PC-3 (cell line): Measurements from ENCODE around the gene SCLY. TPM values are rescaled to one million over a fixed set of nuclear protein-coding genes. Genes with fewer than 3 reads are reported as not detected.

ENCODE experiments used
- ATAC-seq: fragments of 200-7000 bp; cut with Tn5 transposase; 2 replicates; pipeline ENCODE4 v1.9.1; 2020; ENCODE audit warnings: mild to moderate bottlenecking, moderate library complexity
- BruUV-seq: library from RNA; stranded (reverse); fragments of 400-500 nt; replicated peaks from 2 replicates; lab custom pipeline; 2021; lab: Mats Ljungman, UMichigan
- CTCF ChIA-PET: fragments of 300-600 bp; sonication (Branson Sonifier 250); formaldehyde crosslinking; loops from one replicate; lab custom pipeline; 2022; ENCODE audit warnings: antibody characterized with exemption; lab: Charles Lee
- POLR2A ChIA-PET: fragments of 300-600 bp; sonication (Branson Sonifier 250); formaldehyde crosslinking; loops from one replicate; lab custom pipeline; 2022; ENCODE audit warnings: antibody characterized with exemption; ENCODE audit not compliant: unreplicated experiment; lab: Charles Lee
- DNase-seq: peaks from one replicate; pipeline ENCODE4 v3.0.0-alpha.2; 2015
- H2AFZ ChIP-seq: fragments of 300-600 bp; sonication (generic); 2 replicates; pipeline ENCODE4 v1.6.0; 2016; ENCODE audit warnings: antibody characterized with exemption, low read length
- H3F3A ChIP-seq: fragments of 300-600 bp; sonication (generic); one replicate; pipeline ENCODE4 v1.6.0; 2017; ENCODE audit warnings: antibody characterized with exemption, low read length, control low read depth, mild to moderate bottlenecking; ENCODE audit not compliant: unreplicated experiment
- H3K27ac ChIP-seq: fragments of 300-600 bp; sonication (generic); 2 replicates; pipeline ENCODE4 v1.5.1; 2016; ENCODE audit warnings: mild to moderate bottlenecking, low read length
- H3K27me3 ChIP-seq: fragments of 300-600 bp; sonication (generic); 2 replicates; pipeline ENCODE4 v1.6.1; 2016; ENCODE audit warnings: low read length, mixed read lengths
- H3K36me3 ChIP-seq: fragments of 300-600 bp; sonication (generic); 2 replicates; pipeline ENCODE4 v1.6.1; 2016; ENCODE audit warnings: low read depth, mixed run types, low read length, mixed read lengths
- H3K4me1 ChIP-seq: fragments of 300-600 bp; sonication (generic); 2 replicates; pipeline ENCODE4 v1.5.1; 2016; ENCODE audit warnings: low read length; ENCODE audit not compliant: insufficient read depth
- H3K4me2 ChIP-seq: fragments of 300-600 bp; sonication (generic); 2 replicates; pipeline ENCODE4 v1.6.0; 2016; ENCODE audit warnings: low read length
- H3K4me3 ChIP-seq: fragments of 300-600 bp; sonication (generic); 2 replicates; pipeline ENCODE4 v1.5.1; 2016; ENCODE audit warnings: mild to moderate bottlenecking, low read length, mixed read lengths
- H3K79me2 ChIP-seq: fragments of 300-600 bp; sonication (generic); 2 replicates; pipeline ENCODE4 v1.6.1; 2017; ENCODE audit warnings: low read length, mixed read lengths
- H3K9ac ChIP-seq: fragments of 300-600 bp; sonication (generic); 2 replicates; pipeline ENCODE4 v1.6.0; 2016; ENCODE audit warnings: mild to moderate bottlenecking, low read length
- H3K9me2 ChIP-seq: fragments of 300-600 bp; sonication (generic); replicated peaks from 2 replicates; pipeline ENCODE4 v1.6.1; 2016; ENCODE audit warnings: mixed run types, low read length, mixed read lengths
- H3K9me3 ChIP-seq: fragments of 300-600 bp; sonication (generic); 2 replicates; pipeline ENCODE4 v1.6.1; 2016; ENCODE audit warnings: low read length, mixed read lengths
- H4K20me1 ChIP-seq: fragments of 300-600 bp; sonication (generic); 2 replicates; pipeline ENCODE4 v1.6.1; 2016; ENCODE audit warnings: low read length, mixed read lengths
- CTCF ChIP-seq: fragments of 300-600 bp; sonication (generic); conservative IDR thresholded peaks from 2 replicates; pipeline ENCODE4 v1.5.1; 2017; ENCODE audit warnings: antibody characterized with exemption, low read depth, mild to moderate bottlenecking, low read length
- EZH2 ChIP-seq: fragments of 300-600 bp; sonication (generic); IDR thresholded peaks from one replicate; pipeline ENCODE4 v1.6.1; 2017; ENCODE audit warnings: antibody characterized with exemption, mild to moderate bottlenecking, low read length; ENCODE audit not compliant: unreplicated experiment
- EZH2phosphoT487 ChIP-seq: fragments of 300-600 bp; sonication (generic); IDR thresholded peaks from 2 replicates; pipeline ENCODE4 v1.6.1; 2018; ENCODE audit warnings: mild to moderate bottlenecking, antibody characterized with exemption, low read length, borderline replicate concordance
- intact Hi-C: fragments of 100-400 bp; cut with micrococcal nuclease; formaldehyde crosslinking; loops from 2 replicates; pipeline ENCODE4 v1.9.0; 2023
- total RNA-seq: library from RNA; depleted of rRNA; stranded (reverse); fragments of >200 nt; gene quantifications from 2 replicates; pipeline ENCODE4 v1.2.3, GENCODE V29; 2014

SCLY gene
- total RNA-seq, 1 experiment from 2014 or later = 23.1 TPM

GRCh38 chr2:238020816-238021215, 40.0 kb upstream of the SCLY start:
- Histone ChIP-seq H3K4me2 (no peak overlapping the region), H3K9me2 (no peaks in the 10 kb centered on the region), H3K36me3 (no peaks in the 10 kb centered on the region; the same call in 1 of the 2 replicates), H3F3A (no peaks in the 10 kb centered on the region), H3K9ac (no peak overlapping the region), H3K79me2 (no peaks in the 10 kb centered on the region), H3K9me3 (no peaks in the 10 kb centered on the region), H3K27me3 (no peaks in the 10 kb centered on the region), H3K4me3 (no peak overlapping the region), H4K20me1 (no peaks in the 10 kb centered on the region), H2AFZ (no peak overlapping the region), H3K27ac (no peak overlapping the region), H3K4me1 (no peaks in the 10 kb centered on the region; the same call in 1 of the 2 replicates)
- intact Hi-C loops = no loop called here
- BruUV-seq = no TSS peak
- ChIA-PET POLR2A (no interaction called here), CTCF (no interaction called here)
- no peak for DNase-seq
- ATAC-seq = no peak
- no peak for TF ChIP-seq CTCF
- TF ChIP-seq EZH2phosphoT487 = no peak
- TF ChIP-seq EZH2 = no peak

- Histone ChIP-seq H3K27ac (no peak overlapping the region), H3F3A (no peaks in the 10 kb centered on the region), H3K4me1 (no peaks in the 10 kb centered on the region; the same call in 1 of the 2 replicates), H3K9me3 (no peaks in the 10 kb centered on the region), H3K4me2 (no peak overlapping the region), H3K4me3 (no peak overlapping the region), H3K9me2 (no peaks in the 10 kb centered on the region), H3K36me3 (no peaks in the 10 kb centered on the region; the same call in 1 of the 2 replicates), H3K27me3 (no peaks in the 10 kb centered on the region), H3K79me2 (no peaks in the 10 kb centered on the region), H2AFZ (no peak overlapping the region), H3K9ac (no peak overlapping the region), H4K20me1 (no peaks in the 10 kb centered on the region)
- ATAC-seq (no peak), DNase-seq (peak; percentile 16)
- ChIA-PET CTCF (no interaction called here), POLR2A (no interaction called here)
- intact Hi-C loops = no loop called here
- BruUV-seq = no TSS peak
- TF ChIP-seq EZH2 (no peak), EZH2phosphoT487 (no peak)
Measured at GRCh38 chr2:238021327-238021726, 39.5 kb upstream of the SCLY start.

GRCh38 chr2:238022594-238023157, 38.1 kb upstream of the SCLY start:
- Histone ChIP-seq H3K9ac (no peak overlapping the region), H3K4me3 (no peak overlapping the region), H4K20me1 (no peaks in the 10 kb centered on the region), H3K9me2 (no peaks in the 10 kb centered on the region), H3F3A (no peaks in the 10 kb centered on the region), H3K27me3 (no peaks in the 10 kb centered on the region), H3K4me2 (no peak overlapping the region), H3K9me3 (no peaks in the 10 kb centered on the region), H2AFZ (no peak overlapping the region), H3K27ac (no peak overlapping the region), H3K79me2 (no peaks in the 10 kb centered on the region), H3K4me1 (no peaks in the 10 kb centered on the region; the same call in 1 of the 2 replicates), H3K36me3 (no peaks in the 10 kb centered on the region; the same call in 1 of the 2 replicates)
- TF ChIP-seq CTCF (no peak), EZH2phosphoT487 (no peak), EZH2 (no peak)
- no peak for ATAC-seq
- intact Hi-C loops = no loop called here
- DNase-seq = no peak
- BruUV-seq = no TSS peak
- POLR2A ChIA-PET = no interaction called here
- CTCF ChIA-PET = no interaction called here
